ENCODE results near the gene GLRA1. TPM values are rescaled to one million over a fixed set of nuclear protein-coding genes. Genes with fewer than 3 reads are reported as not detected.

The GLRA1 gene
- total RNA-seq, 1 donor from 2014 or later: not detected

DNA sequence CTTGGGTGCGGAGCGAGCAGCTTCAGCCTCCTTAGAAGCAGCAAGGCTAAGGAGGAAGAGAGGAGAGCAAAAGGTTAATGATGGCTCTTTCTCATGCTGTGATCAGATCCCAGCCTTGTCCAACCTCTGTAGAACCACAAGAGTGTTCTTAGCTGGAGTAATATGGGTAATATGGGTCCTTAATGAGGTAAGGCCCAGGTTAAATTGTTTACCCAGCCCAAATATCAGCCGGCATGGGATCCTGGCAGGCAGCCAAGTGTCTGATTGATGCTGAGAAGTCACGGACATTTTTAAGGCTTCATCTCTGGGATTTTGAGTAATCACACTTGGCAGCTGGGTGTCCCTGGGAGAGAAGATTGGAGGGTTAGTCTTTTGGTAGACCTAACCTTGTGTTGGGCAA is 32.3 kb downstream of the GLRA1 start:
- H3K27me3 ChIP-seq: no peaks in the 10 kb centered on the region
- H3K4me3 ChIP-seq: no peak overlapping the region
- no peaks in the 10 kb centered on the region for H3K9me3 ChIP-seq
- TF ChIP-seq POLR2AphosphoS5 (IDR thresholded peaks at IDR 0.05; ENCODE audit: insufficient read depth in 1 of 2, low read depth in 1 of 2) (no peak), POLR2A (IDR thresholded peaks at IDR 0.05) (no peak)
- TF ChIP-seq, protein P1, sequence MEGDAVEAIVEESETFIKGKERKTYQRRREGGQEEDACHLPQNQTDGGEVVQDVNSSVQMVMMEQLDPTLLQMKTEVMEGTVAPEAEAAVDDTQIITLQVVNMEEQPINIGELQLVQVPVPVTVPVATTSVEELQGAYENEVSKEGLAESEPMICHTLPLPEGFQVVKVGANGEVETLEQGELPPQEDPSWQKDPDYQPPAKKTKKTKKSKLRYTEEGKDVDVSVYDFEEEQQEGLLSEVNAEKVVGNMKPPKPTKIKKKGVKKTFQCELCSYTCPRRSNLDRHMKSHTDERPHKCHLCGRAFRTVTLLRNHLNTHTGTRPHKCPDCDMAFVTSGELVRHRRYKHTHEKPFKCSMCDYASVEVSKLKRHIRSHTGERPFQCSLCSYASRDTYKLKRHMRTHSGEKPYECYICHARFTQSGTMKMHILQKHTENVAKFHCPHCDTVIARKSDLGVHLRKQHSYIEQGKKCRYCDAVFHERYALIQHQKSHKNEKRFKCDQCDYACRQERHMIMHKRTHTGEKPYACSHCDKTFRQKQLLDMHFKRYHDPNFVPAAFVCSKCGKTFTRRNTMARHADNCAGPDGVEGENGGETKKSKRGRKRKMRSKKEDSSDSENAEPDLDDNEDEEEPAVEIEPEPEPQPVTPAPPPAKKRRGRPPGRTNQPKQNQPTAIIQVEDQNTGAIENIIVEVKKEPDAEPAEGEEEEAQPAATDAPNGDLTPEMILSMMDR (IDR thresholded peaks at IDR 0.05): no peak
- H3K27ac ChIP-seq: no peak overlapping the region
- no peak for DNase-seq (ENCODE audit: extremely low spot score in 2 of 2)
- intact Hi-C loops (cut with DNase I): no loop called here
- no peaks in the 10 kb centered on the region for H3K4me1 ChIP-seq
- H3K36me3 ChIP-seq: no peaks in the 10 kb centered on the region

DNA sequence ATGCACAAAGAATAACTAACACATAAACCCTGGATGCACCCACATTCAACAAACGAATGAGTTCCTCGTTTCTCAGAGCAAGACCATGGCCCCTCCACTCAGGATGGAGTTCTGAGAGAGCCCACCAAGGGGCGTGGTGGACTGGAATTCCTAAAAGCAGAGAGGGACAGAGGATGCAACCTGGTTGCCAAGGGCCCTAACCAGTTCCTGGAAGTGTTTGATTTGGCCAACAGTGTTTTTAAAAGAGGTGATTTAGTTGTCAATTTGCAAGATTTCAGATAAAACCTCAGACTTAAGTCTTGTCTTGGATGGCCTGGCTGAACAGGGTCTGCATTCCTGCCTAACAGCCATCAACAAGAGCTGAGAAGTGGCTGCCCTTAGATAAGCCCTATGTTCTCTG is 34.4 kb downstream of the GLRA1 start:
- intact Hi-C loops (cut with DNase I): no loop called here

DNA sequence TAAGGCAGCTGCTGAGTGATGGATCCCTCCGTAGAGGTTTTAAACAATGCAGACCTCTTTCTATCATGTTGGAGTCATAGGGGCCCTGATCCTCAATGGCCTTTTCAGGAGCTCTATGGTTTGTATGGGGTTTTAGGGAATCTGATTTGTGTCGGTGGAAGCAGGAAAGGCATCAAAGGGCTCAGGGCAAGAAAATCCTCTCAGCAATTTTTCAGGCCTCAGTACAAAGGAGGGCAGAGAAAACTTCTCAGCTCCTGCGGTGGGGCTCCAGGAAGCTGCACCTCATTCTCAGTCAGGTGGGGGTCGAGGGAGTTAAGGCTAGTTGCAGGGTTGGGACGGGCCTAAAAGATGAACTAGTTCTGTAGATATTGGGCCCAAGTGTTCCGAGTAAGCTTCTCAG is 35.0 kb downstream of the GLRA1 start:
- H3K27ac ChIP-seq: no peak overlapping the region
- H3K4me1 ChIP-seq: no peaks in the 10 kb centered on the region
- H3K36me3 ChIP-seq: no peaks in the 10 kb centered on the region
- intact Hi-C loops (cut with DNase I): no loop called here
- DNase-seq (ENCODE audit: extremely low spot score in 2 of 2): no peak
- H3K9me3 ChIP-seq: no peaks in the 10 kb centered on the region
- no peak overlapping the region for H3K4me3 ChIP-seq
- no peaks in the 10 kb centered on the region for H3K27me3 ChIP-seq
- TF ChIP-seq POLR2A (IDR thresholded peaks at IDR 0.05) (no peak), POLR2AphosphoS5 (IDR thresholded peaks at IDR 0.05; ENCODE audit: insufficient read depth in 1 of 2, low read depth in 1 of 2) (no peak)
- TF ChIP-seq, protein P1 (IDR thresholded peaks at IDR 0.05): no peak

More for the DNA sequence above, 34.4 kb downstream of the GLRA1 start:
- Histone ChIP-seq H3K27me3 (no peaks in the 10 kb centered on the region), H3K36me3 (no peaks in the 10 kb centered on the region), H3K4me3 (no peak overlapping the region), H3K9me3 (no peaks in the 10 kb centered on the region), H3K27ac (no peak overlapping the region), H3K4me1 (no peaks in the 10 kb centered on the region)
- no peak for DNase-seq (ENCODE audit: extremely low spot score in 2 of 2)
- TF ChIP-seq POLR2AphosphoS5 (IDR thresholded peaks at IDR 0.05; ENCODE audit: insufficient read depth in 1 of 2, low read depth in 1 of 2) (no peak), POLR2A (IDR thresholded peaks at IDR 0.05) (no peak)
- TF ChIP-seq, protein P1 (IDR thresholded peaks at IDR 0.05): no peak

DNA sequence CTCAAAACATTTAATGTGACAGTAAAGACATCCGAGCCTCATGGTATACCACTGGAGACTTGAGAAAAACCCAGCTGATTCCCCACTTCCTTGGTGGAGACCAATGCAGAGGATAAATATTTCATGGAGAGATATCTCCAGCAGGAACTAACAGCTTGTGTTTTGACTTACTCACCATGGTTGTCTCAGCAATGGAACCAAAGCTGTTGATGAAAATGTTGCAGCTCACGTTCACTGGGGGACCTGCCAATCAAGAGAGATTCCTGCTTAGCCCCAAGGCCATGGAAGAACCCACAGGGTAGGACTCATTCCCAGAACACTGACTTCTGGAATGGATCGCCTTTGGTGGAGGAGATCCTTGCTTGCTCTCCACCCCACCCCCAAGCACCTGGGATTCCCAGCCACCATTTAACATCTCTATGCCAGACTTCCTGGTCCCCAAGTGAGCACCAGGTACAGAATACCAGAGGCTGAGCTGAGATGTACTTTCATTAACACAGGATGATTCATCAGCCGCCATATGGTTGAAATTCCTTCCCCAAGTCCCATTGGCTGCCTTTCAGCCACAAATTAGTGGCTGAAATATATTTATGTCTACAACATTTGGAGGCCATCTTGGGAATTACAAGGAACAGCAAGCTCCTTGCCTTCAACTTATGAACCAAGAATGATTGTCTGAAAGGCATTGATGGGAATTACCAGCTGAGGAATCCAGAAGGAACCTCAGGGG is 37.9 kb downstream of the GLRA1 start:
- Histone ChIP-seq H3K27ac (no peak overlapping the region), H3K9me3 (no peaks in the 10 kb centered on the region), H3K4me1 (no peaks in the 10 kb centered on the region), H3K36me3 (no peaks in the 10 kb centered on the region), H3K27me3 (no peaks in the 10 kb centered on the region), H3K4me3 (no peak overlapping the region)
- TF ChIP-seq POLR2AphosphoS5 (IDR thresholded peaks at IDR 0.05; ENCODE audit: insufficient read depth in 1 of 2, low read depth in 1 of 2): no peak
- no peak for TF ChIP-seq POLR2A (IDR thresholded peaks at IDR 0.05)
- TF ChIP-seq, protein P1 (IDR thresholded peaks at IDR 0.05): no peak
- DNase-seq (ENCODE audit: extremely low spot score in 2 of 2): no peak
- intact Hi-C loops (cut with DNase I): no loop called here

DNA sequence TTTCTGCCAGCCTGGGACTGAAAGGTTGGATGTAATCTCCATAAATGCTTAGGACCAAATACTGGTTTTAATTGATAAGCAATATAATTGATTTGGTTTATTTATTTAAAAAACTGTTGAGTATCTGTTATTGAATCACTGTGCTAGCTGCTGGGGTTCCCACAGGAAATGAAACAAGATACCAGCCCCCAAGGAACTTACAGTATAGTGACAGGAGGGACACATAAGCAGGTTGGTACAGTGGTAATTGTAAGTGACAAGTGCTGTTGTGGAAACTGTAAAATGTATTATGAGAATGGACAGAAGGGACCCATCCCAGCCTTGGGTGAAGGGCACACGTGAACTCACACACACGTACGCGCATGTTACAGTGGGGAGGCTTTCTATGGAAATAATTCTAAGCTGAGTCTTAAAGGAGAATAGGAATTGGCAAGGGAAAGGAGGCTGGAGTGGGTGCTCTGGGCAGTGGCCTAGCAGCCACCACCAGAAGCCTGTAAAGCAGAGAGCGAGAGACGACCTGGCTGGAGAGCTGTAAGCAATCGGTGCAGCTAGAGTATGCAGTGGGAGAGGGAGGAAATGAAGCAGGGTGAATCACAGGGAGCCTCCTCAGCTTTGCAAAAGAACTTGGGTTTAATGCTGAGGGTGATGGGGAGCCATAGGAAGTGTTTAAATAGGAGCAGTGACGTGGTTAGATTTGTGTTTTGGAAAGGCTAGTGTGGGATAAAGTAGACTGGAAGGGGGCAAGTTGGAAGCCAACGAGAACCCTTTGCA is 39.3 kb downstream of the GLRA1 start:
- Histone ChIP-seq H3K36me3 (no peaks in the 10 kb centered on the region), H3K9me3 (no peaks in the 10 kb centered on the region), H3K27ac (no peak overlapping the region), H3K4me3 (no peak overlapping the region), H3K27me3 (no peaks in the 10 kb centered on the region), H3K4me1 (no peaks in the 10 kb centered on the region)
- intact Hi-C loops (cut with DNase I): no loop called here
- TF ChIP-seq, protein P1 (IDR thresholded peaks at IDR 0.05): no peak
- no peak for TF ChIP-seq POLR2AphosphoS5 (IDR thresholded peaks at IDR 0.05; ENCODE audit: insufficient read depth in 1 of 2, low read depth in 1 of 2)
- no peak for TF ChIP-seq POLR2A (IDR thresholded peaks at IDR 0.05)
- no peak for DNase-seq (ENCODE audit: extremely low spot score in 2 of 2)

All from vagina (tissue), 2 donors.